ENCODE measurements around the gene INA. TPM values are rescaled to one million over a fixed set of nuclear protein-coding genes. Genes with fewer than 3 reads are reported as not detected.

INA gene
- total RNA-seq (1 to 10 TPM in 3 of 6 donors, under 1 TPM in 3; 0.32 to 2.9 (median 1.1) TPM), polyA plus RNA-seq (10 to 100 TPM in 1 of 2 donors, 1 to 10 TPM in 1; 3.2 to 13.1 TPM)

- peaks cover 0 to 3% (median 0%) of the 10 kb centered on the region in 3 donors for H3K4me1 ChIP-seq
- H3K9me3 ChIP-seq, result no peaks in the 10 kb centered on the region
- TF ChIP-seq CTCF (IDR thresholded peaks at IDR 0.05), result no peak
- peak within 1 kb of the TSS; percentile 2 to 40 (median 6) for H3K4me3 ChIP-seq
- DNase-seq (peak in 2 of 6 donors; percentile 51 to 65), FAIRE-seq (no peak), ATAC-seq (peak in 3 of 4 donors; percentile 54 to 82 (median 72))
- no peak within 1 kb of the TSS for H3K27ac ChIP-seq
- H3K27me3 ChIP-seq, result peaks cover 0 to 29% (median 6%) of the 10 kb centered on the region in 4 donors
- intact Hi-C loops (cut with DNase I), result no loop called here
- WGBS, 2 donors, result 2% methylated on average over 95 to 105 of the region's 105 CpGs
- H3K36me3 ChIP-seq, result no peaks in the 10 kb centered on the region
Observed at GRCh38 chr10:103276896-103277712, at the start of gene INA. TSS of gene INA (plus strand) at chr10:103277138. CDS start at chr10:103277212, 74 bp downstream.

GRCh38 chr10:103227416-103227815, 49.5 kb upstream of the INA start:
- Histone ChIP-seq H3K27ac (no peak overlapping the region), H3K4me3 (no peak overlapping the region), H3K27me3 (no peaks in the 10 kb centered on the region), H3K4me1 (peaks cover 0 to 5% (median 0%) of the 10 kb centered on the region in 3 donors), H3K9me3 (no peaks in the 10 kb centered on the region), H3K36me3 (no peaks in the 10 kb centered on the region)
- no peak for TF ChIP-seq CTCF (IDR thresholded peaks at IDR 0.05)
- no peak for FAIRE-seq
- intact Hi-C loops (cut with DNase I), result no loop called here
- WGBS, 2 donors, result 92% methylated on average over 1 of the region's 1 CpG
- no peak for ATAC-seq
- no peak for DNase-seq

- DNase-seq, result peak in 2 of 6 donors; percentile 20 to 28
- no peak for TF ChIP-seq CTCF (IDR thresholded peaks at IDR 0.05)
- intact Hi-C loops (cut with DNase I), result loop anchor here in 1 of 3 donors (10.0 kb wide), 1 partner anchor 146 kb away; no protein-coding TSS in a partner anchor
- Histone ChIP-seq H3K9me3 (no peaks in the 10 kb centered on the region), H3K27ac (peak overlapping the region; percentile 55 to 71 (median 62)), H3K36me3 (no peaks in the 10 kb centered on the region), H3K4me3 (no peak overlapping the region), H3K27me3 (no peaks in the 10 kb centered on the region), H3K4me1 (peaks cover 0 to 5% (median 0%) of the 10 kb centered on the region in 3 donors)
- 34 to 44% methylated on average over 4 of the region's 4 CpGs for WGBS, 2 donors
- FAIRE-seq, result no peak
- peak; percentile 58 to 91 (median 74) for ATAC-seq
Observed at GRCh38 chr10:103231047-103231551, 45.8 kb upstream of the INA start.

GRCh38 chr10:103232131-103232673, 44.7 kb upstream of the INA start:
- ATAC-seq (no peak), DNase-seq (no peak), FAIRE-seq (no peak)
- Histone ChIP-seq H3K4me1 (peaks cover 0 to 5% (median 0%) of the 10 kb centered on the region in 3 donors), H3K9me3 (no peaks in the 10 kb centered on the region), H3K36me3 (no peaks in the 10 kb centered on the region), H3K27me3 (no peaks in the 10 kb centered on the region), H3K4me3 (no peak overlapping the region), H3K27ac (peak overlapping the region in 1 of 4 donors; percentile 33)
- WGBS, 2 donors, result 68 to 76% methylated on average over 3 of the region's 3 CpGs
- no peak for TF ChIP-seq CTCF (IDR thresholded peaks at IDR 0.05)
- intact Hi-C loops (cut with DNase I), result loop anchor here in 1 of 3 donors (10.0 kb wide), 1 partner anchor 147 kb away; no protein-coding TSS in a partner anchor
